KMS-11 (cell line): ENCODE measurements around the gene POU6F1.

Experiments used
- H2AFZ ChIP-seq: fragments of 200-600 bp; sonication (generic); 2 replicates; pipeline ENCODE4 v1.6.1; 2016; ENCODE audit warnings: antibody characterized with exemption, mixed run types, low read depth
- H3K27ac ChIP-seq: fragments of 200-600 bp; sonication (generic); 2 replicates; pipeline ENCODE4 v1.6.1; 2016; ENCODE audit warnings: mild to moderate bottlenecking, mixed run types
- H3K27me3 ChIP-seq: fragments of 200-600 bp; sonication (generic); 2 replicates; pipeline ENCODE4 v1.6.1; 2017; ENCODE audit warnings: mild to moderate bottlenecking, low read depth, mixed run types, moderate library complexity; ENCODE audit not compliant: insufficient read depth
- H3K36me3 ChIP-seq: fragments of 200-600 bp; sonication (generic); 2 replicates; pipeline ENCODE4 v1.6.1; 2017; ENCODE audit warnings: mild to moderate bottlenecking, mixed run types; ENCODE audit not compliant: insufficient read depth
- H3K4me1 ChIP-seq: fragments of 200-600 bp; sonication (generic); 2 replicates; pipeline ENCODE4 v1.6.1; 2016; ENCODE audit warnings: mild to moderate bottlenecking, low read depth, mixed run types; ENCODE audit not compliant: poor library complexity, severe bottlenecking
- H3K4me2 ChIP-seq: fragments of 200-600 bp; sonication (generic); 2 replicates; pipeline ENCODE4 v1.7.0; 2016; ENCODE audit warnings: mild to moderate bottlenecking, mixed run types
- H3K4me3 ChIP-seq: fragments of 200-600 bp; sonication (generic); IDR thresholded peaks from 2 replicates; pipeline ENCODE4 v1.6.1; 2017; ENCODE audit warnings: low read depth, low read length, mixed read lengths; ENCODE audit not compliant: insufficient read depth
- H3K79me2 ChIP-seq: fragments of 200-600 bp; sonication (generic); 2 replicates; pipeline ENCODE4 v1.6.1; 2016; ENCODE audit warnings: low read depth, mixed run types; ENCODE audit not compliant: insufficient read depth
- H3K9ac ChIP-seq: fragments of 200-600 bp; sonication (generic); 2 replicates; pipeline ENCODE4 v1.6.1; 2016; ENCODE audit warnings: mild to moderate bottlenecking, mixed run types
- H4K20me1 ChIP-seq: fragments of 200-600 bp; sonication (generic); 2 replicates; pipeline ENCODE4 v1.6.1; 2016; ENCODE audit warnings: mild to moderate bottlenecking, mixed run types; ENCODE audit not compliant: insufficient read depth
- CTCF ChIP-seq: fragments of 200-600 bp; sonication (generic); conservative IDR thresholded peaks from 2 replicates; pipeline ENCODE4 v1.6.1; 2017; ENCODE audit warnings: low read depth, mild to moderate bottlenecking, antibody characterized with exemption, low read length, moderate library complexity, mixed read lengths

Gene POU6F1

DNA sequence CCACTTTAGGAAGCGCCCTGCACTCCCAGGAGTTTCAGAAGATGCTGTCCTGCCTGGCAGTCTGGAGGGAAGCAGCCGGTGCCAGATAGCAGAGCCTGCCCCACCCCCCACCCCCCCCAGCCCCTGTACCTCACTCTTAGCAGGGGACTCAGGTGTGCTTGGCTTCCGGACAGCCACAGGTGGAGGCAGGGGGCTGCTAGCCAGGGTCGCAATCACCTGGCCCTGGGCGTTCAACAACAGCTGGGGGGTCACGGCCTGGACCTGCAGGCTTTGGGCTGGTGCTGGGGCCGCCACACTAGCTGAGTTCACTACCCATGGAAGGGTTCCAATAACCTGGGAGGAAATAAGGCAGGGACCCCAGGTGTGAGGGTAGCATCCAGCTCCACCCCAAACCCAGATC is 22.0 kb downstream of the POU6F1 start:
- Histone ChIP-seq H3K4me3 (no peak overlapping the region), H4K20me1 (no peaks in the 10 kb centered on the region), H2AFZ (no peak overlapping the region), H3K27ac (no peak overlapping the region), H3K9ac (no peak overlapping the region), H3K27me3 (no peaks in the 10 kb centered on the region), H3K4me1 (no peaks in the 10 kb centered on the region), H3K36me3 (no peaks in the 10 kb centered on the region), H3K4me2 (no peak overlapping the region), H3K79me2 (no peaks in the 10 kb centered on the region)
- TF ChIP-seq CTCF: no peak

GRCh38 chr12:51192284-51192671 is 25.6 kb downstream of the POU6F1 start:
- H3K9ac ChIP-seq: no peak overlapping the region
- no peaks in the 10 kb centered on the region for H4K20me1 ChIP-seq
- H3K36me3 ChIP-seq: no peaks in the 10 kb centered on the region
- no peaks in the 10 kb centered on the region for H3K79me2 ChIP-seq
- H3K4me2 ChIP-seq: no peak overlapping the region
- no peak overlapping the region for H2AFZ ChIP-seq
- H3K4me3 ChIP-seq: no peak overlapping the region
- TF ChIP-seq CTCF: no peak
- no peak overlapping the region for H3K27ac ChIP-seq
- peaks cover 27% of the 10 kb centered on the region for H3K4me1 ChIP-seq
- H3K27me3 ChIP-seq: no peaks in the 10 kb centered on the region

DNA sequence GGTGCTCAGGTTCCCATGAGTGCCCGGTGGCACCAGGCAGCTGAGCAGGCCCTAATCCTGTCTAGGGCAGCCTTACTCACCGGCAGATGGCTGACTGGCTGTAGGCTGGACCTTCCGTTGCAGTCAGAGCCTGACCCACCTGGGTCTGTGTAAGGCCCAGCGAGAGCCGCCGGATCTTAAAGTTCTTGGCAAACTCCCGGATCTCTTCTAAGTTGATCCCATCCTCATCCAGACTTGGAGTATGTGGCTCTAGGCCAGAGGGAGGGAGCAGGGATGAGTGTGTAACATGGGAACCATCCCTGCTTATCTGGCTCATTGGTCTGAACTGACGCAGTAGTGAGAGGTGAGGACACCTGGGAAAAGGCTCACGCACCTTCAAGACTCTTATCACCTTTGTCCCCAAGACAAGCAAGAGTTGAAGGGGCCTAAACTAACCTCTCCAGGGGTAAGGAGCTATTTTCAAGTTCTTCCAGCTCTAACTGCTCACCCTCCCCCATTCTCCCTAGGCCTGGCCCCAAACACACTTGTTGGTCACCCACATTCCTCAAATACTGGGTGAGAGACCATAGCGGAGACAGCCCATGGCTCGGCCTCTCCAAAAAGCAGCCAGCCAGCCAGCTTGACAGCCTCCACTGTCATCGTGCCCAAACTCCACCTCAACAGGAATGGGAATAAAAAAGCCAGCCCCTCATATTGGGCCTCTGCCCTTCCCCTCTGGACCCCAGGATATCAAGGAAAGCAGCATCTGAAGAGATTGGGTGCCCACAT is 26.2 kb downstream of the POU6F1 start:
- Histone ChIP-seq H3K79me2 (no peaks in the 10 kb centered on the region), H3K4me1 (peaks cover 33% of the 10 kb centered on the region), H4K20me1 (no peaks in the 10 kb centered on the region)

DNA sequence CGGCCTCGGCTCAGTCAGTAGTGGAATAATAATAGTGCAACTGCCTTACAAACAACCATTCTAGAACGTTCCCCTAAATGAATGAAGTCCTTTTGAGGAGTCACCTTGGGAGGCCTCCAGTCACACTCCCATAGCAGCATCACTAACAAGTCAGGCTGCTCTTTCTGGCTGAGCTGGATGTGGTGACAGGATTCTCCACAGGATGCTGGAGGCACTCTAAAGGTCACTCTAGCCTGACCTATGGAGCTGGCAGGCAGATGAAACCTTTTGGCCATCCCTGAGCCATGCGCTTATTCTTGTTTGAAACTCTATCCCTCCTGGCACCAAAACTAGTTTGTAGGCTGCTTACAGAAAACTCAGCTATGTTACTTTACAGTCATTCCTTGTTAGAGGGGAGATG is 27.0 kb downstream of the POU6F1 start:
- no peak overlapping the region for H3K27ac ChIP-seq
- no peaks in the 10 kb centered on the region for H4K20me1 ChIP-seq
- no peak overlapping the region for H2AFZ ChIP-seq
- H3K79me2 ChIP-seq: no peaks in the 10 kb centered on the region
- peaks cover 40% of the 10 kb centered on the region for H3K4me1 ChIP-seq
- no peak overlapping the region for H3K4me2 ChIP-seq
- no peak overlapping the region for H3K4me3 ChIP-seq
- H3K36me3 ChIP-seq: no peaks in the 10 kb centered on the region
- no peak overlapping the region for H3K9ac ChIP-seq
- no peak for TF ChIP-seq CTCF
- H3K27me3 ChIP-seq: no peaks in the 10 kb centered on the region

More for the DNA sequence above, 26.2 kb downstream of the POU6F1 start:
- Histone ChIP-seq H3K36me3 (no peaks in the 10 kb centered on the region), H3K9ac (no peak overlapping the region), H3K27ac (no peak overlapping the region), H3K27me3 (no peaks in the 10 kb centered on the region), H3K4me2 (no peak overlapping the region), H2AFZ (no peak overlapping the region), H3K4me3 (no peak overlapping the region)
- TF ChIP-seq CTCF: no peak
